ENCODE data around the gene PDZD11.
"Not testable (repeated sequence)": the region's sequence is repeated elsewhere in the genome, so short reads cannot be mapped to it uniquely, and the experiment has no call there.

PDZD11 gene, protein sequence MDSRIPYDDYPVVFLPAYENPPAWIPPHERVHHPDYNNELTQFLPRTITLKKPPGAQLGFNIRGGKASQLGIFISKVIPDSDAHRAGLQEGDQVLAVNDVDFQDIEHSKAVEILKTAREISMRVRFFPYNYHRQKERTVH

DNA sequence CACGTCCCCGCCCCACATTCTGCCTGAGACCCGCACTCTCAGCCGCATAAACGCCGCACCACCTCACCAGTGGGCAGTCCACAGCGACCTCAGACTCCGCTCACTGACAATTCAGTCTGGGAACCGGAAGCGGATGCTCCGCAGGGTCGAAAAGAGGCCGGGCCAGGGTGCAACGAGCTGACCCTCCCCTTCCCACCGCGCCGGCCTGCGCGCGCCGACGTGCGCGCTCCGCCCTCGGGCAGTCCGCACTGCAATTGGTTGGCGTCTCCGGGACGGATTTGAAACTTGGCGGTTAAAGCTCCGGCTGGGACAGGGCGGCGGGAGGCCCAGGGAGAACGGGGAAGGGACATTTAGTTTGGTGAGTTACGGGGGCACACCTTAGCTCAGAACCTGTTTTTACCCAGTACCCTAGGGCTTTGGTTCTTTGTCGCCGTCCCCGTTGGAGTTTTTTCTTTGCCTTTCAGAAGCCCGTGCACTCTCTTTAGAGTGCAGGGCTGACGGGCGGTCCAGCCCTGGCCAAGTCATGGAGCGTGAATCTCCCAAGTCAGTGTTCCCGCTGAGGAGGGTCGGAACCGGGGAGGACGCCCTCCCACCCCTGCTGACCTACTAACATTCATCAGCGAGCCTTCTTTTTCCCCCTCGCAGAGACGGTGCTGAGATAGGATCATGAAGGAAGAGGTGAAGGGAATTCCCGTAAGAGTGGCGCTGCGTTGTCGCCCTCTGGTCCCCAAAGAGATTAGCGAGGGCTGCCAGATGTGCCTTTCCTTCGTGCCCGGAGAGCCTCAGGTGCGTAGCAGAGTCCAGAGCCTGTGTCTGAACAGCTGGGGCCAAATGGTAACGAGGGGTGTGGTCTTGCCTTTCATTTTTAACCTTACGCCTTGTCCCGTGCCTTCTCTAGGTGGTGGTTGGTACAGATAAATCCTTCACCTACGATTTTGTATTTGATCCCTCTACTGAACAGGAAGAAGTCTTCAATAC is at the start of gene PDZD11, which contains the start of gene KIF4A:
Gene PDZD11, minus strand, starts transcription at position 135 of the 978 bp plus-strand sequence. CDS start 586 bp downstream, outside the sequence.
Gene KIF4A, plus strand, starts transcription at position 312 of the 978 bp plus-strand sequence. Its CDS starts 355 bp downstream, at position 667.
- DNase-seq = peak; percentile 69

- DNase-seq = no peak
Measured at GRCh38 chrX:70338290-70338689, 48.6 kb upstream of the PDZD11 start.

DNA sequence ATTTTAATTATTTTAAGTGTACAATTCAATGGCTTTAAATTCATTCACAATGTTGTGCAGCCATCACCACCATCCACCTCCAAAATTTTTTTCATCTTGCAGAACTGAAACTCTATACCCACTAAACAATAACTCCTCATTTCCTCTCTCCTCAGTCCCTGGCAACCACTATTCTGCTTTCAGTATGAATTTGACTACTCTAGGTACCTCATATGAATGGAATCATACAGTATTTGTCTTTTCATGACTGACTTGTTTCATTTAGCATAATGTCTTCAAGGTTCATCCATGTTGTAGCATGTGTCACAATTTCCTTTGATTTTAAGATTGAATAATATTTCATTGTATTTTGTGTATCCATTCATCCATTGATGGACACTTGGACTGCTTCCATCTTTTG is 47.0 kb upstream of the PDZD11 start:
- DNase-seq = no peak

DNA sequence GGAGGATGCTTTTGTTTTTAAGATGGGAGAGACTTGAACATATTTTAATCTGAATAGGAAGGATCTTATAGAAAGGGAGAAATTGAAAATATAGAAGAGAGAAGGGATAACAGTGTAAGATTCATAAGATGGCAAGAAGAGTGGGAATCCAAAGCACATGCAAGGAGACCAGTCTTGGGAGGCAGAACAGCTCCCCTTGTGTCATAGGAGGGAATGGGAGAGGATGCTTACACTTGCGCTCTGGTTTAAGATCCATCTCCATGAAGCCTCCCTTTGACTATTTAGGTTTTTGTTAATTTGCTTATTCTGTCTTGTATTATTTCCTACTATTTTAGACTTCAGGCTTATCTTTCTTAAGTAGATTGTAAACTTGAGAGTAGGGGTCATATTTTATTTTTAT is 42.9 kb upstream of the PDZD11 start:
- no peak for DNase-seq

GRCh38 chrX:70331161-70331560 is 41.4 kb upstream of the PDZD11 start:
- no peak for DNase-seq

DNA sequence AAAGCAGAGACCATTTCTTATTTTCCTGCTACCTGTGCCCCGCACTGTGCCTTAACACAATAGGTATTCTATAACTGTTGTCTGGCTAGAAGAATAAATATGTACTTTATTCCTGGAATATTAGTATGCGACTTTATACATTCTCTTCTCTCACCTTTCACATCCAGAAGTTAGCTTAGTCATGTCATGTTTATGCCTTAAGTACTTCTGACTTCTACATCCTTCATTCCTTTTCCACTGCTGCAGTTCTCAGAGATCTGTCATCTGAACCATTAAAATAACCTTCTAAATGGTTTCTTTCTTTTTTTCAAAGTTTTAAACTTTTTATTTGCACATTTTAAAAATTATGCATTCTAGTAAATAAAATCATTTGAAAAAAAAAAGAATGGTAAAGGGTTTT is 34.6 kb upstream of the PDZD11 start:
- DNase-seq = no peak

- DNase-seq = not testable (repeated sequence)
Measured at GRCh38 chrX:70323628-70324027, 33.9 kb upstream of the PDZD11 start.

DNA sequence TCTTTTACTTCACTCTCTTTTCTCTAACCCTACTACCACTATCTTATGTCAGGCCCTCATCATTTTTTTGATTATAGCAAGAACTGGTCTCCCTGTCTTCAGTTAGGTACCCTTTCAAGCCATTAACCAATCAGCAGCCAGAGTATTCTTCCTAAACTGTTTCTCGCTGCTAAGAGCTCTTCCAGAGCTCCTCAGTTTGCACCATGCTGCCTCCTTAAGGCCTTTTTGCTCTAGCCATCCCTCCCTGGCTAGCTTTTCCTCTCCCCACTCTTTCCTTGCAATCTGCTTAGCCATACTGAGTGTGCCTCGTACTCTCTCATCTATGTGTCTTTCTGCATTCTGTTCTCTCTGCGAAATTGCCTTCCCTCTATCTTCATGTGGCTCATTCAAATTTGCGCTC is 33.1 kb upstream of the PDZD11 start:
- DNase-seq = no peak

DNA sequence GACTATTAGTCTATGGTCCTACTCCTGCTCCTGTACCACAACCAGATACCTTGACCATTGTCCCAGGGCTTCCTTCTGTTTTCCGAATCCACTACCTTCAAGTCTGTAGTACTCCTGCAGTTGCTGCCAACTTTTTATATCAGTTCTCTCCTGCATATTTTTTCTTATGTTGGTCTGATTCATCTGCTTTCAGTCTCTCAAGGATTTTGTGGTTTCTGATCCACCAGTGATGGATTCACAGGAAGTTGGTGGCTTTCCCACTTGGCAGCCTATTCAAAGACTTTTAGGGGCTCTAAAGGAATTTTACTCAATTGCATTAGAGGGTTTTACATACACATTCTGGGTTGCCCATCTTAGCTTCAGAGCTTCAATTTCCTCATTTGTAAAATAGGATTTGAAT is 23.8 kb upstream of the PDZD11 start:
- DNase-seq = no peak

DNA sequence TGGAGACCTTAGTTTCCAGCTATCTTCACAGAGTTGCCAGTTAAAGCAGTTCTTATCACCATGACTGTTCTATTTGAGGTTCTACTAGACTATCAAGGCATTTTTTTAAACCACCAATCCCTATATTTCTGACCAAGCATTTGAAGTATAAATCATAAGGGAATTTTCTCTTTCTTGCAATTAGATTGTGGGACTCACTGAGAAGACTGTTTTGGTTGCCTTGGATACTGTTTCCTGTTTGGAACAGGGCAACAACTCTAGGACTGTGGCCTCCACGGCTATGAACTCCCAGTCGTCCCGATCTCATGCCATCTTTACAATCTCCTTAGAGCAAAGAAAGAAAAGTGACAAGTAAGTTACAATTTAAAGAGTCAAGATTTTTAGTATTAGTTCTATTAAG is 12.0 kb upstream of the PDZD11 start:
- no peak for DNase-seq

- DNase-seq = no peak
Measured at GRCh38 chrX:70293621-70294020, 3.9 kb upstream of the PDZD11 start.

GRCh38 chrX:70292788-70293187 is 3.1 kb upstream of the PDZD11 start:
- no peak for DNase-seq

DNA sequence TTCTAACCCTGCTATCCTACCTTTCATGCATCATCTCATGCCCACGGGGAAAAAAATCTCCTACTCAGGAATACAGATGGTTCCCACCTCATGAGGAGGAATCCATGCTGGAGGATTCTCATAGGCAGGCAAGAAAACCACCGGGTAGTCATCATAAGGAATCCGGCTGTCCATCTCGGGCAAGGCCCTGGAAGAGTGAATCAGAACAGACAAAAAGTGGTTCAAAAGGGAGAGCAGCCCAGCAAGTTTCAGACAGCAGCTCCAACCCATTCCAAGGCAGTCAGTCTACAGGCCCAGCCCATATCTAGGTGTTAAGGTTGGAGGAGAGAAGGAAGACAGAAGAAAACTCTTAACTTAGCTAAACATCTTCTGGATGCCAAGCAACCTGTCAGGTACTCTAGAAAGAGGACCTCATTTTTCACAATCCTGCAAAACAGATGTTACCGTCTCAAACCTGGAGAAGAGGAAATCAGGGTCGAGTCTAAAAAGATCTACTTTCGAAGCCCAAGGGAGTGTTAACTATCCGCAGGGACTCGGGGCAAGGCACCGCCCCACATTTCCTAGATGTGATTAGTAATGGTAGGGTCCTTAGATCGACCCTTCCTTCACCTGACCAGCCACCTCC is 447 bp downstream of the PDZD11 start:
- no peak for DNase-seq

GRCh38 chrX:70281951-70282350 is 7.8 kb downstream of the PDZD11 start, which contains the start of gene RAB41:
TSS of gene RAB41 (plus strand) at chrX:70282172. CDS start at chrX:70282218, 46 bp downstream.
- DNase-seq = no peak

DNA sequence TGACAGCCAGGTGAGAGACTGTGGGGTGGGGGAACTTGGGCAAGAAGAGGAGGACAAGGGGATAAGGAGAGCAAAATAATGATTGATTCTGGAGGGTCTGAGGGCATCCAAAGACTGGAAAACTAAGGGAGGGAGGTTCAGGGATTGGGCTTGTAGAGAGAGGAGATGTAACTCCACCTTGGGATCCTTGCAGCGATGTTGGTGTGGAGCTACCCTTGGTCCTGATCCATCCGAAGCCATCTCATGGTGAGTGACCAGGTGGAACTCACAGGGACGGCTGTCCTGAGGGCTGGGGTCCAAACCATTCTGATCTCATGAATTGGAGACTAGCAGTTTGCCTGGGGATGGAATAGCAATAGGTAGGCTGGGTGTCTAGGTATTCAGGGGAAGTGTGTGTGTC is 9.2 kb downstream of the PDZD11 start:
- no peak for DNase-seq

- no peak for DNase-seq
Measured at GRCh38 chrX:70279081-70279480, 10.6 kb downstream of the PDZD11 start.

DNA sequence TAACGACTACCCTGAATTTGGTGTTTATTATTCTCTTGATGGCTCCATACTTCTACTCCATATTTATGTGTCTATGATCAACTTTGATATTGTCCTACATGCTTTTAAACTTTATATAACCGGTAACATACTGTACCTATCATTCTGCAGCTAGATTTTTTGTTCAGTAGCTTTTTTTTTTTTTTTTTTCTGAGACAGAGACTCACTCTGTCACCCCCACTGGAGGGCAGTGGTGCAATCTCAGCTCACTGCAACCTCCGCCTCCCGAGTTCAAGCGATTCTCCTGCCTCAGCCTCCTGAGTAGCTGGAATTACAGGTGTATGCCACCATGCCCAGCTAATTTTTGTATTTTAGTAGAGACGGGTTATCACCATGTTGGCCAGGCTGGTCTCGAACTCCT is 15.7 kb downstream of the PDZD11 start:
- DNase-seq = not testable (repeated sequence)

DNA sequence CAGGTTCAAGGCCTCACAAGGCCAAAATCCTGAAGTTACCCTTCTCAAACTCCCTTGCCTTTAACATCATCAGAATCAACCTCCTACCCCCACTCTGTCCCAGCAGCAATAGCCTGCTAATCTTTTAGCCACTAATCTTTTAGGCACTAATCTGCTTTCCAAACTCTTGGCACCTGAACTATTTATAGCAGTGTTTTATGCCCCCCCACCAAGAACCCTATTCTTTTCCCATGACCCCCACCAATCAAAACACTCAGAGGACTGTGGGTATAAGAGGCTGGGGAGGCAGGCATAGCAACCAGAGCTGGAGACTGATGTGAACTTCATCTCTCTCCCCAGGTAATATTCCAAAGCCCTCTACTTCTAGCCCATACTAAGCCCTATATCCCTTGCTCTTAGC is 21.7 kb downstream of the PDZD11 start, which contains the start of gene ARR3:
Gene ARR3, plus strand, starts transcription at position 301 of the 400 bp plus-strand sequence. CDS start 1,052 bp downstream, outside the sequence.
- DNase-seq = no peak

- DNase-seq = no peak
Measured at GRCh38 chrX:70264784-70265183, 24.9 kb downstream of the PDZD11 start.

DNA sequence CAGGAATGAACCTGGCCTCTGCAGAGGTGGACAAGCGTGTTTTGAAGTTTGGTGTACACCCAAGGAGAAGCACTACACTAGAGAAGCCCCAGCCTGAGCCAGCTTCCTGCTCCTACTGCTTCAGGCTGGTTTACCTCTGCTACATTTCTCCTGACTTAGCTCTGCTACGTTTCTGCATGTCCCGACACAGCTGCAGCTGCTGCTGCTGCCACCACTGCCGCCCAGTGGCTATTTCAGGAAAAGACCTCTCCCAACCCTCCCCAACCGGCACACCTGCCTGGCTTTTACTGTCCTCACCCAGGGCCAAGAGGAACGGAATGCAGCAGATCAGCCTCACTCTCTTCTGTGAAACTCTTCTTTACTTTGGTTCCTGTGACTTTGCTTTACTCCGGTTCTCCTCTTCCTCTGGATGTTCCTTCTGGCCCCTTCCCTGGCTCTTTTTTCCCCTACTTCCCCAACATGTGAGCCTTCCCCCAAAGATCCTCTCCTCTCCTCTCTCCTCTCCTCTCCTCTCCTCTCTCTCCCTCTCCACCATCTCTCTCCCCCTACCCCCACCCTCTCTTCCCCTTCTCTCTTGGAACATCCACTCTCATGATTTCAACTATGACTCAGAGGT is 26.7 kb downstream of the PDZD11 start:
- DNase-seq = no peak

GRCh38 chrX:70260104-70260503 is 29.6 kb downstream of the PDZD11 start, which contains the start of gene P2RY4:
TSS of gene P2RY4 (minus strand) at chrX:70260204. CDS start at chrX:70259624, 580 bp downstream.
- DNase-seq = no peak

DNA sequence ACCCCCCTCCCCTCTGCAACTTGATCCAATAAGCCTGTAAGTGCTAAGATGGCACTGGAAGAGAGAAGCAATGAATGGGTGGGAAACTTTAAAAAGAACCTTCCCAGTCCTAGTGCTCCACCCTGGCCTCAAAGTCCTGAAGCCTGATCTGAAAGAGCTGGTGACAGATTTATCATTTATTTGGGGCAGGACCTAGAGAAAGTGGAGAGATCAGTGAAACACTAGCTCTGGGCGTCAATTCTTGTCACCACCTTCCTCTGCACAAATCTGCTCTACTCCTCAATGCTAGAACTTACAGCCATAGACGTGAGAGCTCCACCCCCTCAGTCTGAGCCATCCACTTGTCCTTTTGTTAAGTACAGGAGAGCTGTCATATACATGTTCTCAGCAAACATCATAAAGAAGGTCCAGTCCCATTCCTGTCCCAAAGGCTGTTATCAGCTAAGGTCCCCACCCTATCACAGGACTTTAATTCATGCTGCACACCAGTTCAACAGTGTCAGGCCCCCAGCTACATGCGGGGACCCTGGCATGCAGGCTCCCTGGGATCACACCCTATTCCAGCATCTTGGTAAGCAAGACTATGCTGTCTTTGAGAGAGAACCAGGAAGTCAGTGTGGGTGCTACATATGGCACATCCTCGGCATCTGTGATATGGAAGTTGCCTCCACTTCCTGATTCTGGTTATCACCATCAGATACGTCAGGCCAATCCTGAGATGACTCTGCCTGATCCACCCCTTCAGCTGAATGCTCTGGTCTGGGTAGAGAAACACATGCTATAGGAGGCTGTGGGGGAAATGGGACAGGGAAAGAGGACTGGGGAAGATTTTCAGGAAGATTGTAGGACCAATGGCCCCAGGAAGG is 32.1 kb downstream of the PDZD11 start:
- DNase-seq = no peak

Measured in CD4-positive, alpha-beta T cell treated with Interleukin-4 for 4 hours (primary cell).